Neuronal stem cell (in vitro differentiated cells): ENCODE measurements around the gene HUNK.
A peak's percentile ranks its signal among the peaks of the same experiment; 100 is the strongest.

Experiments
- DNase-seq: peaks from one replicate; pipeline ENCODE4 v3.0.0-alpha.2; 2013; ENCODE audit warnings: low spot score
- H2AFZ ChIP-seq: one replicate; pipeline ENCODE4 v1.6.1; 2013; ENCODE audit warnings: mild to moderate bottlenecking, low read length, inconsistent platforms
- H2AK5ac ChIP-seq: 2 replicates; pipeline ENCODE4 v1.6.1; 2013; ENCODE audit warnings: low read depth, mild to moderate bottlenecking, inconsistent platforms, low read length, moderate library complexity, mixed read lengths
- H2BK120ac ChIP-seq: 2 replicates; pipeline ENCODE4 v1.6.1; 2013; ENCODE audit warnings: low read depth, mild to moderate bottlenecking, inconsistent platforms, low read length, moderate library complexity, mixed read lengths
- H2BK12ac ChIP-seq: one replicate; pipeline ENCODE4 v1.6.1; 2013; ENCODE audit warnings: low read length, inconsistent platforms
- H2BK15ac ChIP-seq: 2 replicates; pipeline ENCODE4 v1.6.1; 2013; ENCODE audit warnings: mild to moderate bottlenecking, low read length, inconsistent platforms, mixed read lengths
- H2BK5ac ChIP-seq: one replicate; pipeline ENCODE4 v1.6.1; 2013; ENCODE audit warnings: inconsistent platforms, mild to moderate bottlenecking, low read length, moderate library complexity
- H3K14ac ChIP-seq: one replicate; pipeline ENCODE4 v1.6.1; 2013; ENCODE audit warnings: low read length, inconsistent platforms
- H3K18ac ChIP-seq: 2 replicates; pipeline ENCODE4 v1.6.1; 2013; ENCODE audit warnings: low read length, inconsistent platforms
- H3K23ac ChIP-seq: 2 replicates; pipeline ENCODE4 v1.6.1; 2013; ENCODE audit warnings: low read depth, mild to moderate bottlenecking, mixed read lengths, low read length, inconsistent platforms; ENCODE audit not compliant: poor library complexity
- H3K27ac ChIP-seq: replicated peaks from 3 replicates; pipeline ENCODE4 v1.5.1; 2013; ENCODE audit warnings: low read length, inconsistent platforms
- H3K27me3 ChIP-seq, 3 experiments: 2 replicates each; pipeline ENCODE4 v1.6.1; 2013; ENCODE audit warnings: low read length in 3 of 3, mild to moderate bottlenecking in 2 of 3, inconsistent platforms in 1 of 3, low read depth in 1 of 3, mixed read lengths in 1 of 3, moderate library complexity in 1 of 3; ENCODE audit not compliant: control insufficient read depth in 3 of 3, insufficient read depth in 3 of 3
- H3K36me3 ChIP-seq, 2 donors: replicated peaks in 1 of 2; 2 replicates each; pipeline ENCODE4 v1.6.1; 2013; ENCODE audit warnings: low read length in 2 of 2; ENCODE audit not compliant: control insufficient read depth in 2 of 2, insufficient read depth in 2 of 2
- H3K4ac ChIP-seq: 2 replicates; pipeline ENCODE4 v1.6.1; 2013; ENCODE audit warnings: inconsistent platforms, mild to moderate bottlenecking, low read length, moderate library complexity
- H3K4me1 ChIP-seq, 2 donors: 1 replicate in 1 of 2; 2 replicates in 1 of 2; pipeline ENCODE4 v1.6.1; 2013; ENCODE audit warnings: low read length in 2 of 2, low read depth in 1 of 2; ENCODE audit not compliant: control insufficient read depth in 2 of 2, insufficient read depth in 1 of 2
- H3K4me2 ChIP-seq: one replicate; pipeline ENCODE4 v1.6.1; 2013; ENCODE audit warnings: mild to moderate bottlenecking, low read length, inconsistent platforms; ENCODE audit not compliant: insufficient read depth, poor library complexity, severe bottlenecking
- H3K4me3 ChIP-seq, 2 donors: 2 replicates each; pipeline ENCODE4 v1.5.1; 2013; ENCODE audit warnings: low read length in 2 of 2, mild to moderate bottlenecking in 2 of 2, inconsistent platforms in 1 of 2, moderate library complexity in 1 of 2
- H3K79me1 ChIP-seq: one replicate; pipeline ENCODE4 v1.6.1; 2013; ENCODE audit warnings: low read depth, mild to moderate bottlenecking, inconsistent platforms, low read length, moderate library complexity
- H3K9ac ChIP-seq: one replicate; pipeline ENCODE4 v1.6.1; 2013; ENCODE audit warnings: mild to moderate bottlenecking, low read depth, low read length, inconsistent platforms; ENCODE audit not compliant: poor library complexity
- H3K9me3 ChIP-seq, 2 donors: replicated peaks in 1 of 2; 2 replicates each; pipeline versions ENCODE3 to v1.6.1; 2013; ENCODE audit warnings: low read length in 2 of 2, mild to moderate bottlenecking in 2 of 2, inconsistent platforms in 1 of 2, low read depth in 1 of 2, mixed read lengths in 1 of 2, moderate library complexity in 1 of 2; ENCODE audit not compliant: control insufficient read depth in 2 of 2, insufficient read depth in 1 of 2
- H4K8ac ChIP-seq: one replicate; pipeline ENCODE4 v1.6.1; 2013; ENCODE audit warnings: low read depth, mild to moderate bottlenecking, inconsistent platforms, low read length, moderate library complexity
- H4K91ac ChIP-seq: one replicate; pipeline ENCODE4 v1.6.1; 2013; ENCODE audit warnings: low read length, low read depth, mild to moderate bottlenecking, inconsistent platforms; ENCODE audit not compliant: poor library complexity
- WGBS, 2 donors: extraction: QIAGEN DNeasy Blood & Tissue Kit; methylation state at CpG; one replicate each; pipeline ENCODE4 v1.1.7; 2013; ENCODE audit warnings: missing lambda C conversion rate in 2 of 2, mixed read lengths in 1 of 2; ENCODE audit not compliant: insufficient read length in 2 of 2, insufficient replicate concordance in 1 of 2; ENCODE audit errors: extremely low coverage in 2 of 2; 5-methylcytosine and 5-hydroxymethylcytosine counted together

Gene HUNK

GRCh38 chr21:31928656-31929055 is 55.8 kb downstream of the HUNK start:
- no peak overlapping the region for H2AK5ac ChIP-seq
- no peak overlapping the region for H3K18ac ChIP-seq
- no CpG with 5 or more reads among the region's 4 CpGs for WGBS, 2 donors
- no peak overlapping the region for H3K23ac ChIP-seq
- peaks cover 3 to 14% of the 10 kb centered on the region in 2 donors for H3K9me3 ChIP-seq
- peaks cover 7% of the 10 kb centered on the region for H3K79me1 ChIP-seq
- no peak overlapping the region for H2AFZ ChIP-seq
- DNase-seq: no peak
- H3K27ac ChIP-seq: no peak overlapping the region
- no peak overlapping the region for H3K4me2 ChIP-seq
- H4K8ac ChIP-seq: no peak overlapping the region
- H3K14ac ChIP-seq: no peak overlapping the region
- no peak overlapping the region for H2BK120ac ChIP-seq
- H3K9ac ChIP-seq: no peak overlapping the region
- H3K4ac ChIP-seq: no peak overlapping the region
- H3K4me1 ChIP-seq: peaks cover 27 to 32% of the 10 kb centered on the region in 2 donors
- no peak overlapping the region for H4K91ac ChIP-seq
- H2BK15ac ChIP-seq: no peak overlapping the region
- no peak overlapping the region for H2BK5ac ChIP-seq
- no peaks in the 10 kb centered on the region for H3K27me3 ChIP-seq
- H3K4me3 ChIP-seq: no peak overlapping the region
- H3K36me3 ChIP-seq: peaks cover 8 to 39% of the 10 kb centered on the region in 2 donors
- H2BK12ac ChIP-seq: no peak overlapping the region

GRCh38 chr21:31929548-31929947 is 56.7 kb downstream of the HUNK start:
- Histone ChIP-seq H3K18ac (no peak overlapping the region), H3K14ac (no peak overlapping the region), H4K8ac (no peak overlapping the region), H2BK15ac (no peak overlapping the region), H3K27ac (no peak overlapping the region), H3K4me3 (no peak overlapping the region), H4K91ac (no peak overlapping the region), H2BK12ac (no peak overlapping the region), H2AFZ (peak overlapping the region; percentile 34), H3K9ac (no peak overlapping the region), H2BK120ac (no peak overlapping the region), H3K4me2 (no peak overlapping the region), H3K23ac (no peak overlapping the region), H3K9me3 (peaks cover 3 to 14% of the 10 kb centered on the region in 2 donors), H3K36me3 (peaks cover 5 to 34% of the 10 kb centered on the region in 2 donors), H2BK5ac (no peak overlapping the region), H3K27me3 (no peaks in the 10 kb centered on the region), H3K4me1 (peaks cover 29 to 32% of the 10 kb centered on the region in 2 donors), H3K4ac (no peak overlapping the region), H3K79me1 (peaks cover 6% of the 10 kb centered on the region), H2AK5ac (no peak overlapping the region)
- no CpG with 5 or more reads among the region's 7 CpGs for WGBS, 2 donors
- DNase-seq: peak; percentile 57

DNA sequence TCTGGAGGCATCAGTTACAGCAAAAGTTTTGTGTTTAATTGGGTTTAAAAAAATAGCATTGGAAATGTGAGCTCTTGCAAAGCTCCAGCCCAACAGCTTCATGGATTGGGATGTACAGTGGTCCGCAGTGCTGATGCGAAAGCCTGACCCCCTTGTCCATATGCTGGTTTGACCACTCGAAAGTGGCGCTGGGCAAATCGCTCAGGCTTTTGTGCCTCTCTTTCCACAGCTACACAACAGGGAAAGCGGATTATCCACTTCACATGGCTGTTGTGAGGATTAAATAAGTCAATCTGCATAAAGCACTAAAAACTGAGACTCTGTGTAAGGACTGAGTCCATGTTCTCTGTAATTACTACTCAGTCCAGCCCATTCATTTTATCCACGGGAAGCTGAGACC is 57.2 kb downstream of the HUNK start:
- H3K27ac ChIP-seq: no peak overlapping the region
- no peak overlapping the region for H3K4me2 ChIP-seq
- H3K4me3 ChIP-seq: no peak overlapping the region
- H3K23ac ChIP-seq: no peak overlapping the region
- WGBS, 2 donors: no CpG with 5 or more reads among the region's 7 CpGs
- no peak overlapping the region for H3K9ac ChIP-seq
- H2AFZ ChIP-seq: peak overlapping the region; percentile 34
- no peak overlapping the region for H2BK15ac ChIP-seq
- H3K79me1 ChIP-seq: peaks cover 6% of the 10 kb centered on the region
- H3K14ac ChIP-seq: no peak overlapping the region
- H3K27me3 ChIP-seq: no peaks in the 10 kb centered on the region
- no peak overlapping the region for H4K8ac ChIP-seq
- DNase-seq: no peak
- no peak overlapping the region for H2BK12ac ChIP-seq
- H3K36me3 ChIP-seq: peaks cover 4 to 30% of the 10 kb centered on the region in 2 donors
- H3K18ac ChIP-seq: no peak overlapping the region
- no peak overlapping the region for H2BK120ac ChIP-seq
- H2BK5ac ChIP-seq: no peak overlapping the region
- peaks cover 3 to 14% of the 10 kb centered on the region in 2 donors for H3K9me3 ChIP-seq
- H2AK5ac ChIP-seq: no peak overlapping the region
- peaks cover 29 to 32% of the 10 kb centered on the region in 2 donors for H3K4me1 ChIP-seq
- no peak overlapping the region for H3K4ac ChIP-seq
- no peak overlapping the region for H4K91ac ChIP-seq

DNA sequence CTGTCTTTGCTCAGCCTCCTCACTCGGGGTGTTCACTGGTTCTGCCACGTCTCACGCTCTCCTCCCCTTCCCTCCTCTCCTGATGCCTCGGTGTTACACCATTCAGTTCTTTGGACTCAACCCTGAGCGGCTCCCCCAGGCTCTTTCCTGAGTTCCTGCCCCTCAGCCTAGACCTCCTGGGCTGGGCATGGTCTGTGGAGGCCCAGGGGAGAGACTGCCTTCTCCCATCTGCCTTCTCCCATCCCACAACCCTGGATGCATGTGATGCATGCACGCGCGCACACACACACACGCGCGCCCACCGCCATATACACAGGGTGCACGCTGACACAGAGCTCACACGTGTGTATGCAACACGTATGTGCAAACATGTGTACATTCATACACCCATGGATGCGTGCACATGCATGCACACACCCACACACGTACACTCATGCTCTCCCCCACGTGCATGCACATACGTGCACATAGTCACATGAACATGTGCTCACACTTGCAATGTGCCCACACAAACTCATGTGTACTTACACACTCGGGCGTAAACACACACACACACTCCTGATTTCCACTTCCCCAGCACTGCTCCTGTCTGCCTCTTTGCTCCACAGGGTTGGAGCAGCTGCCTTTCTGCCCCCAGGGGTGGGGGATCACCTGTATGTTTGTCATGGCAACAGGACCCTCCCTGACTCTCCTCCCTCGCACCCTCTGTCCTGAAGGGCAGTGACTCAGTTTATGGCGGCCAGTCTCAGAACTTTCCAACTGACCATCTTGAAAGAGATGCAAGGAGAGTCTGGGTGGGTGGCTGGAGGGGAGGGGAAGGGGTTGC is 59.0 kb downstream of the HUNK start:
- H2BK120ac ChIP-seq: no peak overlapping the region
- H3K4me3 ChIP-seq: peak overlapping the region in 1 of 2 donors; percentile 54
- no peak overlapping the region for H2AFZ ChIP-seq
- peaks cover 0 to 2% of the 10 kb centered on the region in 2 donors for H3K9me3 ChIP-seq
- H3K27me3 ChIP-seq: no peaks in the 10 kb centered on the region
- peaks cover 6% of the 10 kb centered on the region for H3K79me1 ChIP-seq
- no peak overlapping the region for H3K14ac ChIP-seq
- H3K36me3 ChIP-seq: peaks cover 4 to 12% of the 10 kb centered on the region in 2 donors
- no peak overlapping the region for H4K91ac ChIP-seq
- no peak overlapping the region for H2BK15ac ChIP-seq
- H3K23ac ChIP-seq: peak overlapping the region; percentile 21
- no peak overlapping the region for H3K4me2 ChIP-seq
- H2BK5ac ChIP-seq: no peak overlapping the region
- H2AK5ac ChIP-seq: no peak overlapping the region
- no peak overlapping the region for H3K27ac ChIP-seq
- DNase-seq: no peak
- H3K9ac ChIP-seq: peak overlapping the region; percentile 80
- no peak overlapping the region for H3K4ac ChIP-seq
- peaks cover 29 to 36% of the 10 kb centered on the region in 2 donors for H3K4me1 ChIP-seq
- WGBS, 2 donors: no CpG with 5 or more reads among the region's 23 CpGs
- peak overlapping the region; percentile 63 for H3K18ac ChIP-seq
- no peak overlapping the region for H2BK12ac ChIP-seq
- H4K8ac ChIP-seq: peak overlapping the region; percentile 19
